ENCODE measurements around the gene PRR13. TPM values are rescaled to one million over a fixed set of nuclear protein-coding genes. Genes with fewer than 3 reads are reported as not detected.

The PRR13 gene
- total RNA-seq, 3 donors from 2014 or later = 57.1 to 65.1 (median 61.0) TPM

- no peak for TF ChIP-seq CTCF (IDR thresholded peaks at IDR 0.05)
- TF ChIP-seq POLR2A (IDR thresholded peaks at IDR 0.05) = no peak
- no peak for TF ChIP-seq POLR2AphosphoS5 (IDR thresholded peaks at IDR 0.05)
- Histone ChIP-seq H3K27me3 (no peaks in the 10 kb centered on the region), H3K4me1 (peaks cover 0 to 12% of the 10 kb centered on the region in 2 donors), H3K9me3 (no peaks in the 10 kb centered on the region), H3K36me3 (no peaks in the 10 kb centered on the region), H3K4me3 (no peak overlapping the region), H3K27ac (no peak overlapping the region)
- intact Hi-C loops (cut with DNase I; ENCODE audit: low total_unique reads) = no loop called here
- no peak for DNase-seq (ENCODE audit: low spot score in 2 of 2)
Observed at GRCh38 chr12:53450936-53451335, 9.4 kb downstream of the PRR13 start.

GRCh38 chr12:53451661-53452158 lies 10.2 kb downstream of the PRR13 start, which contains the start of gene PCBP2:
TSS of gene PCBP2 (plus strand) at chr12:53452102. CDS start at chr12:53454801, 2,699 bp downstream.
- intact Hi-C loops (cut with DNase I; ENCODE audit: low total_unique reads) = no loop called here
- peaks cover 0 to 12% of the 10 kb centered on the region in 2 donors for H3K4me1 ChIP-seq
- peak within 1 kb of the TSS; percentile 74 to 93 (median 78) for H3K4me3 ChIP-seq
- no peaks in the 10 kb centered on the region for H3K9me3 ChIP-seq
- no peaks in the 10 kb centered on the region for H3K27me3 ChIP-seq
- TF ChIP-seq POLR2A (IDR thresholded peaks at IDR 0.05) (no peak), CTCF (IDR thresholded peaks at IDR 0.05) (peak; percentile 96 to 100 (median 100)), POLR2AphosphoS5 (IDR thresholded peaks at IDR 0.05) (peak; percentile 92 to 95 (median 93))
- no peaks in the 10 kb centered on the region for H3K36me3 ChIP-seq
- peak within 1 kb of the TSS; percentile 97 to 98 for H3K27ac ChIP-seq
- DNase-seq (ENCODE audit: low spot score in 2 of 2) = peak; percentile 97 to 98

- no peaks in the 10 kb centered on the region for H3K27me3 ChIP-seq
- H3K36me3 ChIP-seq = no peaks in the 10 kb centered on the region
- H3K4me3 ChIP-seq = peak overlapping the region; percentile 74 to 93 (median 78)
- peak; percentile 82 to 85 for DNase-seq (ENCODE audit: low spot score in 2 of 2)
- peak in 2 of 3 donors; percentile 12 to 18 for TF ChIP-seq CTCF (IDR thresholded peaks at IDR 0.05)
- TF ChIP-seq POLR2A (IDR thresholded peaks at IDR 0.05) = no peak
- TF ChIP-seq POLR2AphosphoS5 (IDR thresholded peaks at IDR 0.05) = peak; percentile 46 to 85 (median 72)
- peak overlapping the region; percentile 97 to 98 for H3K27ac ChIP-seq
- peaks cover 0 to 12% of the 10 kb centered on the region in 2 donors for H3K4me1 ChIP-seq
- no peaks in the 10 kb centered on the region for H3K9me3 ChIP-seq
- intact Hi-C loops (cut with DNase I; ENCODE audit: low total_unique reads) = no loop called here
Observed at GRCh38 chr12:53452159-53453077, 10.9 kb downstream of the PRR13 start.

- H3K4me1 ChIP-seq = peaks cover 0 to 12% of the 10 kb centered on the region in 2 donors
- intact Hi-C loops (cut with DNase I; ENCODE audit: low total_unique reads) = no loop called here
Observed at GRCh38 chr12:53453953-53454640, 12.6 kb downstream of the PRR13 start.

More at GRCh38 chr12:53453953-53454640, 12.6 kb downstream of the PRR13 start:
- peak overlapping the region in 2 of 3 donors; percentile 78 to 93 for H3K4me3 ChIP-seq
- no peak for DNase-seq (ENCODE audit: low spot score in 2 of 2)
- no peaks in the 10 kb centered on the region for H3K36me3 ChIP-seq
- no peaks in the 10 kb centered on the region for H3K9me3 ChIP-seq
- peak overlapping the region in 1 of 2 donors; percentile 7 for H3K27ac ChIP-seq
- TF ChIP-seq CTCF (IDR thresholded peaks at IDR 0.05) (no peak), POLR2AphosphoS5 (IDR thresholded peaks at IDR 0.05) (no peak), POLR2A (IDR thresholded peaks at IDR 0.05) (no peak)
- H3K27me3 ChIP-seq = no peaks in the 10 kb centered on the region
